ENCODE results near the gene SLC25A5.

SLC25A5 gene

DNA sequence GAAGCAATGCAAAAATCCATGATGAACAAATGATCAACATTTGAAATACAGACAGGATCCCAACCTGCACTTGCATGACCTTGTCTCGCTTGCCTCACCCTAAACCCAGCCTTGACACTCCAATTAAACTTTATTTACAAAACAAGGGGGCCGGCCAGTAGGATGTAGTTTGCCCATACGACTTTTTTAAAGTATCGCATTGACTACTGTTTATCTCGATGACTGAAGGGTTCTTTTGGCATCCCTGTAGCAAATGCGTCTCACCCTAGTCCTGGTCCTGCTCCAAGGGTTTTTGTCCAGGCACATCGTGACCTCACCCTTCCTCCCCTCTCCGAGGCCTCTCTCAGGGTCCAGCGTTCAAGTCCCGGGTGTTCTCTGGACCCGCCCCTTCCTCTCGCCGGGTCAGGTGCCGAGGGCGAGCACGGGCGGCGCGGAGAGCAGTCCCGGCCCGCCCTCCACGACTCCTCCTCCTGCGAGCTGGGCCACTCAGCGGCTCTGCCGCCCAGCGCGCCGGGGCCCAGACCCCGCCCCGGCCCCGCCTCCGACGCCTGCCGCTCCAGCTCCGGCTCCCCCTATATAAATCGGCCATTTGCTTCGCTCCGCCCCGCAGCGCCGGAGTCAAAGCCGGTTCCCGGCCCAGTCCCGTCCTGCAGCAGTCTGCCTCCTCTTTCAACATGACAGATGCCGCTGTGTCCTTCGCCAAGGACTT lies at the start of gene SLC25A5:
Gene SLC25A5 (plus strand): TSS at position 603 of the 709 bp plus-strand sequence. CDS start 72 bp downstream, at position 675.
- DNase-seq (ENCODE audit: low read depth) = peak; percentile 79
- peak within 1 kb of the TSS; percentile 78 for H3K4me3 ChIP-seq (replicated peaks; ENCODE audit: low read depth, low read length)
- no peak for TF ChIP-seq CTCF (IDR thresholded peaks at IDR 0.05; ENCODE audit: low read length, missing control alignments)

GRCh38 chrX:119419146-119419545 lies 49.1 kb upstream of the SLC25A5 start:
- no peak for DNase-seq (ENCODE audit: low read depth)
- TF ChIP-seq CTCF (IDR thresholded peaks at IDR 0.05; ENCODE audit: low read length, missing control alignments) = no peak
- H3K4me3 ChIP-seq (replicated peaks; ENCODE audit: low read depth, low read length) = no peak overlapping the region

- TF ChIP-seq CTCF (IDR thresholded peaks at IDR 0.05; ENCODE audit: low read length, missing control alignments) = no peak
- no peak for DNase-seq (ENCODE audit: low read depth)
- H3K4me3 ChIP-seq (replicated peaks; ENCODE audit: low read depth, low read length) = no peak overlapping the region
Observed at GRCh38 chrX:119419898-119420297, 48.3 kb upstream of the SLC25A5 start.

- DNase-seq (ENCODE audit: low read depth) = no peak
- H3K4me3 ChIP-seq (replicated peaks; ENCODE audit: low read depth, low read length) = no peak overlapping the region
- no peak for TF ChIP-seq CTCF (IDR thresholded peaks at IDR 0.05; ENCODE audit: low read length, missing control alignments)
Observed at GRCh38 chrX:119421016-119421705, 47.1 kb upstream of the SLC25A5 start.

- no peak for TF ChIP-seq CTCF (IDR thresholded peaks at IDR 0.05; ENCODE audit: low read length, missing control alignments)
- no peak overlapping the region for H3K4me3 ChIP-seq (replicated peaks; ENCODE audit: low read depth, low read length)
- DNase-seq (ENCODE audit: low read depth) = peak; percentile 35
Observed at GRCh38 chrX:119423631-119424030, 44.6 kb upstream of the SLC25A5 start.

DNA sequence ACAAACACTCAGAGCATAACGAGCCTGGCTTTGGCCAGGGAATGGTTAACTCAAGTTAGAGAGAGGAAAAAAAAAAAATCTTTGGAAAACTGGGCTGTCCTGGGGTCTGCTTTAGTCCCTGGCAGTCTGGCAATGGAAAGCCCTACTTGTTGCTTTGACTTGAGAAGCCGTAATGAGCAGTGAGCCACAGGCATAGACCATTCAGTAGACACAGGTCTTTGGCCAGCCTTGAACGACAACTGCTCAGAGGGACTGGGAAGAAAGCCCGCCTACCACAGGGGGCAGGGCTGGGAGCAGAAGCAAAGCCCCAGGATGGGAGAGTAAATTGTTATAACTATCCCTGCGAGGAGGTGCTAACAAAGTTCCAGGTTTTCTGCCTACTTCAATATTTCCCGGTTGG lies 43.2 kb upstream of the SLC25A5 start:
- DNase-seq (ENCODE audit: low read depth) = no peak
- no peak overlapping the region for H3K4me3 ChIP-seq (replicated peaks; ENCODE audit: low read depth, low read length)
- no peak for TF ChIP-seq CTCF (IDR thresholded peaks at IDR 0.05; ENCODE audit: low read length, missing control alignments)
